IMR-90 (cell line): ENCODE results near the gene SRD5A3.

ENCODE experiments used
- BHLHE40 ChIP-seq: fragments of 150-350 bp; IDR thresholded peaks from 2 replicates; pipeline ENCODE4 v1.6.1; 2016; ENCODE audit warnings: mild to moderate bottlenecking, low read depth, low read length
- CTCF ChIP-seq: conservative IDR thresholded peaks from 2 replicates; pipeline ENCODE4 v1.5.1; 2012; ENCODE audit warnings: mild to moderate bottlenecking, low read depth, low read length, improper control_type of control experiment
- MAZ ChIP-seq: IDR thresholded peaks from 2 replicates; pipeline ENCODE4 v1.6.1; 2012; ENCODE audit warnings: low read depth, mild to moderate bottlenecking, low read length, improper control_type of control experiment, moderate library complexity, borderline replicate concordance
- MXI1 ChIP-seq: IDR thresholded peaks from 2 replicates; pipeline ENCODE4 v1.6.1; 2012; ENCODE audit warnings: low read depth, mild to moderate bottlenecking, low read length, moderate library complexity, borderline replicate concordance
- POLR2A ChIP-seq: IDR thresholded peaks from 2 replicates; pipeline ENCODE4 v1.6.1; 2012; ENCODE audit warnings: mild to moderate bottlenecking, low read depth, low read length
- RAD21 ChIP-seq: IDR thresholded peaks from 2 replicates; pipeline ENCODE4 v1.6.1; 2012; ENCODE audit warnings: low read length, improper control_type of control experiment

- TF ChIP-seq POLR2A = no peak
- no peak for TF ChIP-seq MAZ
- TF ChIP-seq BHLHE40 = no peak
- no peak for TF ChIP-seq RAD21
- TF ChIP-seq CTCF = no peak
- no peak for TF ChIP-seq MXI1
Measured at GRCh38 chr4:55346851-55347255, 811 bp downstream of the SRD5A3 start.
